Tibial artery (tissue), 4 donors: ENCODE measurements around the gene LSS.

Source experiments
- DNase-seq, 2 donors: peaks; one replicate each; pipeline ENCODE4 v3.0.0-alpha.2; 2019
- H3K27ac ChIP-seq, 2 donors: fragments of 200-600 bp; sonication (generic) in 1 of 2; 1 replicate in 1 of 2; 2 replicates in 1 of 2; pipeline ENCODE4 v1.5.1; 2018 to 2019; ENCODE audit warnings: mild to moderate bottlenecking in 1 of 2
- H3K27me3 ChIP-seq, 2 donors: fragments of 200-600 bp; sonication (generic) in 1 of 2; one replicate each; pipeline versions ENCODE4 v1.5.1 to v1.6.0; 2016 to 2019
- H3K36me3 ChIP-seq, 3 donors: fragments of 200-600 bp; sonication (generic) in 2 of 3; one replicate each; pipeline ENCODE4 v1.5.1; 2016 to 2019; ENCODE audit warnings: mild to moderate bottlenecking in 2 of 3
- H3K4me1 ChIP-seq, 4 donors: fragments of 200-600 bp; sonication (generic) in 2 of 4; 1 replicate in 3 of 4; 2 replicates in 1 of 4; pipeline ENCODE4 v1.5.1; 2016 to 2019
- H3K4me3 ChIP-seq, 2 donors: fragments of 200-600 bp; sonication (generic) in 1 of 2; 1 replicate in 1 of 2; 2 replicates in 1 of 2; pipeline ENCODE4 v1.5.1; 2018 to 2019; ENCODE audit warnings: mild to moderate bottlenecking in 2 of 2
- H3K9me3 ChIP-seq, 3 donors: fragments of 200-600 bp; sonication (generic) in 1 of 3; one replicate each; pipeline ENCODE4 v1.5.1; 2016 to 2019
- CTCF ChIP-seq, 2 experiments: fragments of 200-600 bp in 1 of 2; fragments of 450-650 bp in 1 of 2; IDR thresholded peaks; one replicate each; pipeline ENCODE4 v1.5.1; 2017 to 2019; ENCODE audit warnings: antibody characterized with exemption in 2 of 2, mild to moderate bottlenecking in 1 of 2, moderate library complexity in 1 of 2
- intact Hi-C: fragments of 100-400 bp; cut with DNase I; formaldehyde crosslinking; loops from one replicate; pipeline ENCODE4 v1.15.0; 2023; ENCODE audit warnings: low total_unique reads

The LSS gene

DNA sequence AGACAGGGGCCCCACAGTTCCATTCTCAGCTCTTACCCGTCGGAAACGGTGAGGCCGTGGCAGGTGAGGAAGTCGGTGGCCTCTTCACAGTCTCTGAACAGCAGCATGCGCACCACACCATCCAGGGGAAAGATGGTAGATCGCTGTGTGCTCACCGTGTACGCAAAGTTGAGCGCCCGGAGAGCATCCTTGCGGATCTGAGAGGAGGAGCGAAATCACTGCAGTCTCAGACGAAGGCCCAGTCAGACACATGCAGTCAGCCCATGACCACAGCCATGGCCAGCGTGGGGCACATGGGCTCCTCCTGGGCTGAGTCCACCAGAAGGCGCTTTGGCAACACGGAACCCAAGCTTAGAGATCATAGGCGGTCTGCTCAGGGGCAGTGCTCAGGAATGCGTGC lies 38.4 kb upstream of the LSS start:
- Histone ChIP-seq H3K36me3 (peaks cover 84 to 98% (median 93%) of the 10 kb centered on the region in 3 donors), H3K27me3 (no peaks in the 10 kb centered on the region), H3K4me1 (no peaks in the 10 kb centered on the region), H3K27ac (no peak overlapping the region), H3K4me3 (no peak overlapping the region), H3K9me3 (no peaks in the 10 kb centered on the region)
- DNase-seq = no peak
- TF ChIP-seq CTCF (IDR thresholded peaks at IDR 0.05) = no peak
- intact Hi-C loops = no loop called here

DNA sequence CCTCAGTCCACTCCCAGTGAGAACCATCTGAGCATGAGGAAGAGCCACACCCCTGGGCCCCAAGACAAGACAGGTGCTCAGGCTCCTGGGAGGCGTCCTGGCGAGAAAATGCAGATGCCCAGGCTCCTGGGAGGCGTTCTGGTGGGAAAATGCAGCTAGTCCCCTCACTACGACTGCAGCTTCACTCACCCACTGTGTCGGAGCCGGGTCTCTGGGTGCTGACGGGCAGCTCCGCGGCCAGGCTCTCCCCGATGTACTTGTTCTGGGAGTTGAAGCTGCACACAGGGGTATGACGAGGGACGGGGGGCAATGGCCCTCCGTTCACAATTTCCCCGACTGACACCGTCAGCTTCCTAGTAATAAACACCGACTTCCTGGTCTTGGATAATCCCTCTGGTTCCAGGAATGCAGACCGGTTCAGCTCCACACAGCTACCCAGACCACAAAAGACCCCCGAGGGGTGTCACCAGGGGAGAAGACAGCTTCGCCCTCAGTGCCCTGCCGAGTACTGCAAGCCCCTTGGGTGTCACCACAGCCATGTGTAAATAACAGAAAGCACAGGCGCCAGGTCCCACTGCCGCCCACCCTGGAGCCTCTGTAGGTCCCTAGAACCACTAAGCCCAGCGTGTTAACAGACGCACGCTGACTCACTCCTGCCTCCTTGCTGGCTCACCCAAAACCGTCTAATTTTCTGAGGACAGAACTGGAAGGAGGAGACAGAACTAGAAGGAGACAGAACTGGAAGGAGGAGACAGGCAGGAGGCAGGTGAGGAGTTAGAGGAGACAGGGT lies 37.4 kb upstream of the LSS start:
- no peaks in the 10 kb centered on the region for H3K27me3 ChIP-seq
- DNase-seq = no peak
- TF ChIP-seq CTCF (IDR thresholded peaks at IDR 0.05) = no peak
- intact Hi-C loops = no loop called here
- no peaks in the 10 kb centered on the region for H3K9me3 ChIP-seq
- no peak overlapping the region for H3K27ac ChIP-seq
- no peak overlapping the region for H3K4me3 ChIP-seq
- H3K36me3 ChIP-seq = peaks cover 84 to 98% (median 93%) of the 10 kb centered on the region in 3 donors
- H3K4me1 ChIP-seq = no peaks in the 10 kb centered on the region

DNA sequence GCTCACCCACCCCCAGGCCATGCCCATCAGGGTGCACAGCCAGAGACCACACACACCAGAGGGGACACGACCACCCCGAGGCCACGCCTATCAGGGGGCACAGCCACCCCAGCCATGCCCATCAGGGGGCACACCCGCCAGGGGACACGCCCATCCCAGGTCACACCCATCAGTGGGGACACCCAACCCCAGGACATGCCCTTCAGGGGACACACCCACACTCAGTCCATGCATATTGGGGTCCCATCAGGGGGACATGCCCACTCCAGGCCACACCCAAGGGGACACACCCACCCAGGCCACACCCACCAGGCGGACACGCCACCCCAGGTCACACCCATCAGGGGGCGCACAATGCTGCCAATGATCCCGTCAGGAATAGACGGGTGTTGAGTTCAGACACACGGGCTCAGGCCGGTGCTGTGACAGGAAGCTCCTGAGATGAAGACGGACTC lies 36.1 kb upstream of the LSS start:
- H3K9me3 ChIP-seq = no peaks in the 10 kb centered on the region
- no peaks in the 10 kb centered on the region for H3K4me1 ChIP-seq
- peaks cover 84 to 98% (median 93%) of the 10 kb centered on the region in 3 donors for H3K36me3 ChIP-seq
- TF ChIP-seq CTCF (IDR thresholded peaks at IDR 0.05) = no peak
- intact Hi-C loops = no loop called here
- H3K4me3 ChIP-seq = no peak overlapping the region
- no peak overlapping the region for H3K27ac ChIP-seq
- DNase-seq = no peak
- no peaks in the 10 kb centered on the region for H3K27me3 ChIP-seq

- Histone ChIP-seq H3K9me3 (no peaks in the 10 kb centered on the region), H3K27me3 (no peaks in the 10 kb centered on the region), H3K4me3 (no peak overlapping the region), H3K27ac (no peak overlapping the region), H3K4me1 (no peaks in the 10 kb centered on the region), H3K36me3 (peaks cover 84 to 98% (median 93%) of the 10 kb centered on the region in 3 donors)
- TF ChIP-seq CTCF (IDR thresholded peaks at IDR 0.05) = no peak
- intact Hi-C loops = no loop called here
- no peak for DNase-seq
Observed at GRCh38 chr21:46264046-46264689, 35.6 kb upstream of the LSS start.

DNA sequence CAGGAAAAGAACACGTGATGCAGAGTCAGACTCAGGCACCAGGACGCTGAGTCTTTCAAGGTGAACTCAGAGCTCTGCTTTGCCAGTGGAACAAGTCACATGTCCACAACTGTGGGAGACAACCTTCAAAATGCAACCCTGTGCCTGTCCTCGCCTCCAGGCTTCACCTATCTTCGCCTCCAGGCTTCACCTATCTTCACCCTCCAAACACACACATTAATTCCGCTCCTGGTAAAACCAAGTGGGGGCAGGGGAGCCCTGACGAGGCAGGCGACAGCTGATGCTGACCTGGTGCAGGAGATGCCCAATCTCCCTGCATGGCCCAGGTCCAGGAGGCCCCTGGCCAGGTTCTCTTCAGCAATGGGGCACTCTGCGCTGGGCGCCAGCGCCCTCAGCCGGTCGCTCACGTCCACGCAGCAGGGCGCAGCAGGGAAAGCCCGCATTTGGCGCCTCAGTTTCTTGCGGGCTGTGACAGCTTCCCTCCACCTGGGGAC lies 28.0 kb upstream of the LSS start:
- H3K9me3 ChIP-seq = no peaks in the 10 kb centered on the region
- no peaks in the 10 kb centered on the region for H3K27me3 ChIP-seq
- no peak overlapping the region for H3K27ac ChIP-seq
- TF ChIP-seq CTCF (IDR thresholded peaks at IDR 0.05) = no peak
- intact Hi-C loops = no loop called here
- H3K4me3 ChIP-seq = no peak overlapping the region
- no peaks in the 10 kb centered on the region for H3K4me1 ChIP-seq
- DNase-seq = no peak
- peaks cover 97 to 100% (median 99%) of the 10 kb centered on the region in 3 donors for H3K36me3 ChIP-seq
